Endodermal cell (in vitro differentiated cells): ENCODE measurements around the gene F11R. TPM values are rescaled to one million over a fixed set of nuclear protein-coding genes. Genes with fewer than 3 reads are reported as not detected.
A peak's percentile ranks its signal among the peaks of the same experiment; 100 is the strongest.

ENCODE experiments used
- DNase-seq: peaks from one replicate; pipeline ENCODE4 v3.0.0-alpha.2; 2017
- H3K27ac ChIP-seq: 2 replicates; pipeline ENCODE4 v1.5.1; 2013; ENCODE audit warnings: mild to moderate bottlenecking, low read depth, low read length, moderate library complexity
- H3K27me3 ChIP-seq: 2 replicates; pipeline ENCODE4 v1.6.1; 2013; ENCODE audit warnings: mild to moderate bottlenecking, low read length, moderate library complexity; ENCODE audit not compliant: insufficient read depth, control insufficient read depth, poor library complexity, severe bottlenecking
- H3K36me3 ChIP-seq: 2 replicates; pipeline ENCODE4 v1.7.0; 2013; ENCODE audit warnings: mild to moderate bottlenecking, low read length, moderate library complexity; ENCODE audit not compliant: control insufficient read depth, insufficient read depth
- H3K4me1 ChIP-seq: one replicate; pipeline ENCODE4 v1.7.0; 2013; ENCODE audit warnings: low read length; ENCODE audit not compliant: control insufficient read depth, insufficient read depth
- H3K4me3 ChIP-seq: 2 replicates; pipeline ENCODE4 v1.5.1; 2013; ENCODE audit warnings: mild to moderate bottlenecking, low read length, moderate library complexity
- H3K9ac ChIP-seq: 2 replicates; pipeline ENCODE4 v1.6.1; 2013; ENCODE audit warnings: mild to moderate bottlenecking, low read length, moderate library complexity; ENCODE audit not compliant: poor library complexity, severe bottlenecking; ENCODE audit errors: extremely low read depth
- H3K9me3 ChIP-seq: 2 replicates; pipeline ENCODE4 v1.6.1; 2013; ENCODE audit warnings: mild to moderate bottlenecking, low read length, moderate library complexity; ENCODE audit not compliant: control insufficient read depth
- H3K27ac Mint-ChIP-seq: 2 replicates; pipeline ENCODE4 v1.8.0; 2020; ENCODE audit warnings: mixed read lengths
- H3K27me3 Mint-ChIP-seq: 2 replicates; pipeline ENCODE4 v1.8.0; 2021; ENCODE audit warnings: mild to moderate bottlenecking, mixed read lengths; ENCODE audit not compliant: insufficient read depth
- H3K36me3 Mint-ChIP-seq: 2 replicates; pipeline ENCODE4 v1.8.0; 2020; ENCODE audit warnings: low read depth, mixed read lengths
- H3K4me1 Mint-ChIP-seq: 2 replicates; pipeline ENCODE4 v1.8.0; 2020; ENCODE audit warnings: mixed read lengths
- H3K4me3 Mint-ChIP-seq: 2 replicates; pipeline ENCODE4 v1.8.0; 2020; ENCODE audit warnings: mild to moderate bottlenecking, moderate library complexity, mixed read lengths
- H3K9me3 Mint-ChIP-seq: 2 replicates; pipeline ENCODE4 v1.8.0; 2020; ENCODE audit warnings: mild to moderate bottlenecking, mixed read lengths
- WGBS, 2 experiments: methylation state at CpG; one replicate each; pipeline versions ENCODE4 v1.1.5 to v1.1.7; 2013; ENCODE audit warnings: missing lambda C conversion rate in 2 of 2, mixed read lengths in 1 of 2; ENCODE audit not compliant: insufficient coverage in 1 of 2, insufficient read length in 1 of 2; 5-methylcytosine and 5-hydroxymethylcytosine counted together
- total RNA-seq, 2 donors: library from RNA; stranded (reverse); fragmentation: NEBNext Ultra II Directional in 1 of 2; extraction: Animal tissue kit (Norgen Biotek cat#: 25700) in 1 of 2; gene quantifications; 2 replicates in 1 of 2; 3 replicates in 1 of 2; pipeline ENCODE4 v1.2.1, GENCODE V29; 2021
- TF ChIP-seq, protein P1 (sequence below): fragments of 200-600 bp; sonication (generic); conservative IDR thresholded peaks from 2 replicates; pipeline ENCODE4 v1.5.0; 2021; ENCODE audit warnings: antibody characterized with exemption, mild to moderate bottlenecking

F11R gene
- total RNA-seq, 2 donors from 2014 or later = 190 to 226 TPM

DNA sequence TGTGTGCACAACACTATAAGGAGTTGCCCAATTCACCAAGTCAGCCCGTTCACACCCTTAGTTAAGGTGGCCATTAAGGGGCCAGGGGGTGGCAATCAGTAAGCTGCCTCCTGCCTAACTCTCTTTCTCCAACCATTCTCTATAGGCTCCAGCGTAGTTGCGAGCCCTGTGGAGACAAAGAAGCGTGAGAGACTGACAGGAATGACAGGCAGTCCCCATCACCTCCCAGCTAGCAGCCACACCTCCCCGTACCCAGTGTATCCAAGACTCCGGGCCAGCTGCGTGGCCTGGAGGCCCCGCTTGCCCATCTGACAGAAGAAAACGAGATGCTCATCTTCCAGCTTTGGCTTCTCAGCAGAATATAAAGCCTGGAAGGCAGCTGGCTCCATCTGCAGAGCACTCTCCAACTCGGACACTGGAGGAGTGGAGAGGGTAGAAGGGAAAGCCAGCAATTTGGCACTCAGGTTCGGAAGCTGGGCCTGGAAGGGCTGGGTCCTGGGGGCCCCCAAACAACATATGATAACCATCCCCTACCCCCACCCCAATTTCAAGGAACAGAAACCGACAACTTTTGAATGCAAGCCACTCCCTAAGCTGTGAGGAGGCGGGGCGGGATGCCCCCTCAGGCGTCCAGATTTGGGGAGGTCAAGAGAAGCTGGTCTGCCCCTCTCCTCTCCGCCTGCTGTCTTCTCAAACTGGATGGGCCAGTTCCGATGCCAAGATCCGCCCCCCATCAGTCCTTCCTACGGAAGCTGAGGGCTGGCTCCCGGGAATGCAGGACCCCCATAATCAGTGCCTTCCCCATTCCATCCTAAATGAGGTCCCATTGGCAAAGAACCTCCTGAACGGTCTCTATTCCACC lies 16.9 kb upstream of the F11R start:
- Histone ChIP-seq H3K4me1 (peaks cover 6% of the 10 kb centered on the region), H3K9ac (peak overlapping the region; percentile 59), H3K27ac (no peak overlapping the region), H3K36me3 (peaks cover 35% of the 10 kb centered on the region), H3K4me3 (peak overlapping the region; percentile 91), H3K9me3 (no peaks in the 10 kb centered on the region), H3K27me3 (no peaks in the 10 kb centered on the region)
- TF ChIP-seq, protein P1, sequence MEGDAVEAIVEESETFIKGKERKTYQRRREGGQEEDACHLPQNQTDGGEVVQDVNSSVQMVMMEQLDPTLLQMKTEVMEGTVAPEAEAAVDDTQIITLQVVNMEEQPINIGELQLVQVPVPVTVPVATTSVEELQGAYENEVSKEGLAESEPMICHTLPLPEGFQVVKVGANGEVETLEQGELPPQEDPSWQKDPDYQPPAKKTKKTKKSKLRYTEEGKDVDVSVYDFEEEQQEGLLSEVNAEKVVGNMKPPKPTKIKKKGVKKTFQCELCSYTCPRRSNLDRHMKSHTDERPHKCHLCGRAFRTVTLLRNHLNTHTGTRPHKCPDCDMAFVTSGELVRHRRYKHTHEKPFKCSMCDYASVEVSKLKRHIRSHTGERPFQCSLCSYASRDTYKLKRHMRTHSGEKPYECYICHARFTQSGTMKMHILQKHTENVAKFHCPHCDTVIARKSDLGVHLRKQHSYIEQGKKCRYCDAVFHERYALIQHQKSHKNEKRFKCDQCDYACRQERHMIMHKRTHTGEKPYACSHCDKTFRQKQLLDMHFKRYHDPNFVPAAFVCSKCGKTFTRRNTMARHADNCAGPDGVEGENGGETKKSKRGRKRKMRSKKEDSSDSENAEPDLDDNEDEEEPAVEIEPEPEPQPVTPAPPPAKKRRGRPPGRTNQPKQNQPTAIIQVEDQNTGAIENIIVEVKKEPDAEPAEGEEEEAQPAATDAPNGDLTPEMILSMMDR = no peak
- peak; percentile 77 for DNase-seq
- Mint-ChIP-seq H3K4me3 (peak overlapping the region; percentile 87), H3K27ac (peak overlapping the region; percentile 88), H3K4me1 (peaks cover 10% of the 10 kb centered on the region), H3K36me3 (peaks cover 37% of the 10 kb centered on the region), H3K27me3 (no peaks in the 10 kb centered on the region), H3K9me3 (no peaks in the 10 kb centered on the region)
- 39 to 51% methylated on average over 17 to 20 of the region's 21 CpGs for WGBS, 2 experiments

DNA sequence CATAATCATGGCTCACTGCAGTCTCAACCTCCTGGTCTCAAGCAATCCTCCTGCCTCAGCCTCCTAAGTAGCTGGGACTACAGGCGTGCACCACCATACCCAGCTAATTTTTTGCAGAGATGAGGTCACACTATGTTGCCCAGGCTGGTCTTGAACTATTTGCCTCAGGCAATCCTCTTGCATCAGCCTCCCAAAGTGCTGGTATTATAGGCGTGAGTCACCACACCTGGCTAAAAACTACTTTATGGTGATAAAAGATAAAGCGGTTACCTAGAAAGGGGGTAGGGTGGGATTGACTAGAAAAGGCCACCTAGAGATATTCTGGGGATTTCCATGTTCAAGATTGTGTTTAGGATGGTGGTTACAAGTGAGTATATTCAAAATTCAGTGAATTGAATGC lies 12.8 kb upstream of the F11R start:
- Histone ChIP-seq H3K9ac (no peak overlapping the region), H3K4me1 (peaks cover 6% of the 10 kb centered on the region), H3K27me3 (no peaks in the 10 kb centered on the region), H3K27ac (no peak overlapping the region), H3K4me3 (no peak overlapping the region), H3K9me3 (no peaks in the 10 kb centered on the region), H3K36me3 (no peaks in the 10 kb centered on the region)
- Mint-ChIP-seq H3K4me3 (no peak overlapping the region), H3K4me1 (peaks cover 6% of the 10 kb centered on the region), H3K9me3 (peaks cover 11% of the 10 kb centered on the region), H3K27me3 (no peaks in the 10 kb centered on the region), H3K36me3 (peaks cover 9% of the 10 kb centered on the region), H3K27ac (no peak overlapping the region)
- DNase-seq = no peak
- TF ChIP-seq, protein P1 = no peak
- 92 to 95% methylated on average over 3 of the region's 3 CpGs for WGBS, 2 experiments

DNA sequence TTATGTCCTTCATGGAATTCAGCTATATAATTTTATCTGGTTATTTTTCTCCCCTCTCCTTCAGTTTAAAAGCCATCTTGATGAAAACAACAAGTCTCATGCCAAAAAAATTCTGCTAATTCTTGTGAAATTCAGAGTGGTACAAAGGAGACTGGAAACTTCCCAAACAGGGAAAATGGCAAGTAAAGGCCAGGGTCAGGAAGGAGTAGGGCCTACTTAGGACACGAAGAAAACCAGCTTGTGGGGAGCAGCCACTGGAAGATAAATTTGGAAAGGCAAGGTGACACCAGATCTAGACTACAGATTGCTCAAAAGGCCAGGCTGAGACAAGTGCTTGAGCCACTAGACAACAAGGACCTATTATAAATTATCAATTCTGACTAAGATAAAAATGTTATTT lies 11.5 kb upstream of the F11R start:
- Histone ChIP-seq H3K27me3 (no peaks in the 10 kb centered on the region), H3K4me3 (no peak overlapping the region), H3K36me3 (no peaks in the 10 kb centered on the region), H3K9ac (no peak overlapping the region), H3K4me1 (peaks cover under 1% of the 10 kb centered on the region), H3K9me3 (peaks cover 7% of the 10 kb centered on the region), H3K27ac (no peak overlapping the region)
- Mint-ChIP-seq H3K36me3 (peaks cover 15% of the 10 kb centered on the region), H3K9me3 (peaks cover 15% of the 10 kb centered on the region), H3K27ac (no peak overlapping the region), H3K27me3 (no peaks in the 10 kb centered on the region), H3K4me3 (no peak overlapping the region), H3K4me1 (peaks cover 2% of the 10 kb centered on the region)
- 96 to 100% methylated on average over 1 of the region's 1 CpG for WGBS, 2 experiments
- no peak for DNase-seq
- TF ChIP-seq, protein P1 = no peak
